Keratinocyte (primary cell): Measurements from ENCODE around the gene CA7. TPM values are rescaled to one million over a fixed set of nuclear protein-coding genes. Genes with fewer than 3 reads are reported as not detected.

ENCODE experiments used
- DNase-seq: peaks from one replicate; pipeline ENCODE4 v3.0.0-alpha.2; 2011; ENCODE audit warnings: low read depth, missing footprints, low spot score
- FAIRE-seq: peaks from 2 replicates; lab custom pipeline; 2011; peaks lifted over from hg19 to GRCh38; lab: Jason Lieb, UNC
- H2AFZ ChIP-seq: 2 replicates; pipeline ENCODE4 v1.6.0; 2012; ENCODE audit warnings: low read length, control low read depth, inconsistent platforms; ENCODE audit not compliant: control insufficient read depth
- H3K27ac ChIP-seq: 2 replicates; pipeline ENCODE4 v1.5.1; 2011; ENCODE audit warnings: low read length; ENCODE audit not compliant: control insufficient read depth, insufficient read depth
- H3K27me3 ChIP-seq: 3 replicates; pipeline ENCODE4 v1.6.0; 2011; ENCODE audit warnings: low read length; ENCODE audit not compliant: control insufficient read depth, insufficient read depth; ENCODE audit errors: extremely low read depth
- H3K36me3 ChIP-seq, 2 experiments: 2 replicates in 1 of 2; 3 replicates in 1 of 2; pipeline ENCODE4 v1.5.1; 2011; ENCODE audit warnings: low read length in 2 of 2, mild to moderate bottlenecking in 1 of 2; ENCODE audit not compliant: control insufficient read depth in 2 of 2, insufficient read depth in 2 of 2; ENCODE audit errors: extremely low read depth in 1 of 2
- H3K4me1 ChIP-seq: 3 replicates; pipeline ENCODE4 v1.5.1; 2011; ENCODE audit warnings: low read length; ENCODE audit not compliant: control insufficient read depth, insufficient read depth; ENCODE audit errors: extremely low read depth
- H3K4me2 ChIP-seq: 3 replicates; pipeline ENCODE4 v1.6.0; 2011; ENCODE audit warnings: low read depth, low read length; ENCODE audit not compliant: control insufficient read depth, insufficient read depth; ENCODE audit errors: extremely low read depth
- H3K4me3 ChIP-seq, 3 experiments: fragments of 200-600 bp in 1 of 3; sonication (generic) in 1 of 3; 2 replicates in 2 of 3; 3 replicates in 1 of 3; pipeline ENCODE4 v1.5.1; 2011 to 2016; ENCODE audit warnings: low read length in 3 of 3, mild to moderate bottlenecking in 3 of 3, control low read depth in 2 of 3, inconsistent platforms in 1 of 3, low read depth in 1 of 3, mixed read lengths in 1 of 3, mixed run types in 1 of 3, moderate library complexity in 1 of 3; ENCODE audit not compliant: control insufficient read depth in 2 of 3, insufficient read depth in 2 of 3; ENCODE audit errors: extremely low read depth in 1 of 3
- H3K79me2 ChIP-seq: 2 replicates; pipeline ENCODE4 v1.6.0; 2012; ENCODE audit warnings: low read length; ENCODE audit not compliant: control insufficient read depth, insufficient read depth
- H3K9ac ChIP-seq: 3 replicates; pipeline ENCODE4 v1.6.0; 2011; ENCODE audit warnings: low read length; ENCODE audit not compliant: control insufficient read depth, insufficient read depth; ENCODE audit errors: extremely low read depth
- H3K9me1 ChIP-seq: 3 replicates; pipeline ENCODE4 v1.6.0; 2011; ENCODE audit warnings: low read length; ENCODE audit not compliant: control insufficient read depth, insufficient read depth; ENCODE audit errors: extremely low read depth
- H3K9me3 ChIP-seq: 2 replicates; pipeline ENCODE4 v1.5.1; 2012; ENCODE audit warnings: low read depth, low read length; ENCODE audit not compliant: control insufficient read depth
- H4K20me1 ChIP-seq: 3 replicates; pipeline ENCODE4 v1.6.0; 2011; ENCODE audit warnings: low read length; ENCODE audit not compliant: control insufficient read depth, insufficient read depth; ENCODE audit errors: extremely low read depth
- EZH2 ChIP-seq: IDR thresholded peaks from one replicate; pipeline ENCODE4 v1.6.1; 2012; ENCODE audit warnings: inconsistent platforms, mild to moderate bottlenecking, low read length, moderate library complexity
- dilution Hi-C: fragments of 300-500 bp; cut with MboI; formaldehyde crosslinking; loops from one replicate; pipeline ENCODE4 v1.7.0; 2020; ENCODE audit warnings: low sequenced_read_pairs; ENCODE audit not compliant: extremely low pct_ligation_motif_present
- polyA plus RNA-seq, 5 experiments: library from polyadenylated mRNA; depleted of rRNA in 3 of 5; stranded (reverse) in 3 of 5; stranded (forward) in 1 of 5; unstranded in 1 of 5; fragments of >200 nt; gene quantifications; 1 replicate in 1 of 5; 2 replicates in 3 of 5; 3 replicates in 1 of 5; pipeline versions ENCODE4 v1.2.1 to v1.2.3, GENCODE V29; 2011 to 2012; ENCODE audit warnings: missing spikeins in 2 of 5, low read depth in 1 of 5, low replicate concordance in 1 of 5
- TF ChIP-seq, protein P1 (sequence below), 3 experiments: IDR thresholded peaks in 1 of 3; conservative IDR thresholded peaks in 1 of 3; optimal IDR thresholded peaks in 1 of 3; 2 replicates in 2 of 3; 3 replicates in 1 of 3; pipeline versions ENCODE3 to v1.5.1; 2011; ENCODE audit warnings: low read length in 3 of 3, mild to moderate bottlenecking in 3 of 3, moderate library complexity in 2 of 3, control low read depth in 1 of 3, inconsistent platforms in 1 of 3; ENCODE audit not compliant: insufficient read depth in 2 of 3; ENCODE audit errors: extremely low read depth in 1 of 3

CA7 gene
- polyA plus RNA-seq, 1 donor (not counting 4 experiments of a cell fraction or from before 2014, with no cell fraction given): not detected

DNA sequence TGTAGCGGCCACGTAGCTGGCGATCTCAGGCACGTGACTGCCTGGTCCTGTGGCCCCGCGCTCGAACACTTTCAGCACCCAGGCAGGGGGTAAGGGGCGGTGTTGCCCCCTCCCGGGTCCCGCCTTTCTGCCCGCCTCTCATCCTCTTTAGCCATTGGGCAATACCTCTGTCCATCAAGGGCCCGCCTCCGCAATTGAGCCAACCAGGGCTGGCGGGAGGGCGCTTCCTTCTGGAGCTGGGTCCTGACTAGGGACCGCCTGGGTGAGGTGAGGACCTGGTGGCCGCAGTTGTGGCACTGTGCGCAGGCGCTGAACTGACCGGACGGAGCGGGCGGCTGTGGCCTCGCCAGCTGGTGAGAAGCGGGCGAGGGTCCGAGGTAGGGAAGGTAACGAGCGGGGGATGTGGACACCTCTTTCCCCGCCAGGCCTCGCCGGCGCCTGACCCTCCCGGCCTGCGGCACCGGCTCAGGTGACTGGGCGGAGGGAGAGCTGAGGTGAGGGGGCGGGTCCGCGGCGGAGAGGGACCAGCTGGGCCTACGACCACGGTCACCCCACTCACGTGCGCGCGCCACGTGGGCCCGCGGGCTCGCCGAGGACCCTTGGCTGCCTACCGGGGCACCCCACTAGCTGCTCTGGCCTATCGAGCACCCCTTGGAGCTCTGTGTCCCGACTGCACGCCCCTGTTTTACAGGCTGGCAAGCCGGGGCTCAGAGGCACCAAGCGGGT lies 36.2 kb downstream of the CA7 start, which contains the start of gene PDP2:
Gene PDP2, plus strand, starts transcription at position 228 of the 726 bp plus-strand sequence. CDS start 3,770 bp downstream, outside the sequence.
- no peak for FAIRE-seq
- H3K4me3 ChIP-seq: peak within 1 kb of the TSS; percentile 81 to 89 (median 82)
- peak within 1 kb of the TSS; percentile 91 for H3K4me2 ChIP-seq
- H2AFZ ChIP-seq: peak within 1 kb of the TSS; percentile 95
- H3K4me1 ChIP-seq: peaks cover 10% of the 10 kb centered on the region
- no peaks in the 10 kb centered on the region for H3K27me3 ChIP-seq
- peak within 1 kb of the TSS; percentile 79 for H3K27ac ChIP-seq
- H3K36me3 ChIP-seq: peaks cover 12 to 14% of the 10 kb centered on the region in 2 experiments
- H4K20me1 ChIP-seq: no peaks in the 10 kb centered on the region
- H3K9ac ChIP-seq: peak within 1 kb of the TSS; percentile 89
- DNase-seq: peak; percentile 81
- H3K9me3 ChIP-seq: no peaks in the 10 kb centered on the region
- H3K9me1 ChIP-seq: no peaks in the 10 kb centered on the region
- peaks cover 34% of the 10 kb centered on the region for H3K79me2 ChIP-seq
- dilution Hi-C loops: no loop called here
- TF ChIP-seq EZH2: no peak
- TF ChIP-seq, protein P1, sequence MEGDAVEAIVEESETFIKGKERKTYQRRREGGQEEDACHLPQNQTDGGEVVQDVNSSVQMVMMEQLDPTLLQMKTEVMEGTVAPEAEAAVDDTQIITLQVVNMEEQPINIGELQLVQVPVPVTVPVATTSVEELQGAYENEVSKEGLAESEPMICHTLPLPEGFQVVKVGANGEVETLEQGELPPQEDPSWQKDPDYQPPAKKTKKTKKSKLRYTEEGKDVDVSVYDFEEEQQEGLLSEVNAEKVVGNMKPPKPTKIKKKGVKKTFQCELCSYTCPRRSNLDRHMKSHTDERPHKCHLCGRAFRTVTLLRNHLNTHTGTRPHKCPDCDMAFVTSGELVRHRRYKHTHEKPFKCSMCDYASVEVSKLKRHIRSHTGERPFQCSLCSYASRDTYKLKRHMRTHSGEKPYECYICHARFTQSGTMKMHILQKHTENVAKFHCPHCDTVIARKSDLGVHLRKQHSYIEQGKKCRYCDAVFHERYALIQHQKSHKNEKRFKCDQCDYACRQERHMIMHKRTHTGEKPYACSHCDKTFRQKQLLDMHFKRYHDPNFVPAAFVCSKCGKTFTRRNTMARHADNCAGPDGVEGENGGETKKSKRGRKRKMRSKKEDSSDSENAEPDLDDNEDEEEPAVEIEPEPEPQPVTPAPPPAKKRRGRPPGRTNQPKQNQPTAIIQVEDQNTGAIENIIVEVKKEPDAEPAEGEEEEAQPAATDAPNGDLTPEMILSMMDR (optimal IDR thresholded peaks at IDR 0.05 in 1 of 3, IDR thresholded peaks at IDR 0.05 in 1 of 3, conservative IDR thresholded peaks at IDR 0.05 in 1 of 3; ENCODE audit: extremely low read depth in 1 of 3, insufficient read depth in 2 of 3, low read length in 3 of 3): no peak

GRCh38 chr16:66881014-66881417 lies 36.8 kb downstream of the CA7 start:
- H3K36me3 ChIP-seq: peaks cover 13 to 17% of the 10 kb centered on the region in 2 experiments
- peaks cover 10% of the 10 kb centered on the region for H3K4me1 ChIP-seq
- no peaks in the 10 kb centered on the region for H3K9me1 ChIP-seq
- peak overlapping the region; percentile 81 to 89 (median 82) for H3K4me3 ChIP-seq
- H3K9me3 ChIP-seq: no peaks in the 10 kb centered on the region
- H3K27ac ChIP-seq: peak overlapping the region; percentile 79
- H3K79me2 ChIP-seq: peaks cover 36% of the 10 kb centered on the region
- dilution Hi-C loops: no loop called here
- peak overlapping the region; percentile 91 for H3K4me2 ChIP-seq
- H3K9ac ChIP-seq: peak overlapping the region; percentile 89
- FAIRE-seq (no peak), DNase-seq (no peak)
- H3K27me3 ChIP-seq: no peaks in the 10 kb centered on the region
- TF ChIP-seq, protein P1 (optimal IDR thresholded peaks at IDR 0.05 in 1 of 3, IDR thresholded peaks at IDR 0.05 in 1 of 3, conservative IDR thresholded peaks at IDR 0.05 in 1 of 3; ENCODE audit: extremely low read depth in 1 of 3, insufficient read depth in 2 of 3, low read length in 3 of 3): no peak
- TF ChIP-seq EZH2: no peak
- no peaks in the 10 kb centered on the region for H4K20me1 ChIP-seq
- H2AFZ ChIP-seq: peak overlapping the region; percentile 95
